B cell (primary cell): ENCODE measurements around the gene CEP112. TPM values are rescaled to one million over a fixed set of nuclear protein-coding genes. Genes with fewer than 3 reads are reported as not detected.

ENCODE experiments used
- ATAC-seq: fragments of 200-7000 bp; cut with Tn5 transposase; one replicate; pipeline ENCODE4 v1.10.0; 2021; ENCODE audit warnings: low read depth, mild to moderate bottlenecking, moderate number of reproducible peaks, moderate library complexity
- CTCF ChIA-PET: fragments of 350-600 bp; sonication (Branson Sonifier 250); formaldehyde crosslinking; loops from one replicate; lab custom pipeline; 2021; ENCODE audit warnings: antibody characterized with exemption, inconsistent platforms; lab: Charles Lee
- POLR2A ChIA-PET: fragments of 350-600 bp; sonication (Branson Sonifier 250); formaldehyde crosslinking; loops from one replicate; lab custom pipeline; 2021; ENCODE audit warnings: antibody characterized with exemption; lab: Charles Lee
- DNase-seq: peaks from one replicate; pipeline ENCODE4 v3.0.0; 2013
- H2AFZ ChIP-seq: 2 replicates; pipeline ENCODE4 v1.6.1; 2012; ENCODE audit warnings: mild to moderate bottlenecking, low read depth, low read length; ENCODE audit not compliant: insufficient read depth, poor library complexity, severe bottlenecking
- H3K27ac ChIP-seq, 2 donors: 1 replicate in 1 of 2; 2 replicates in 1 of 2; pipeline ENCODE4 v1.5.1; 2012 to 2013; ENCODE audit warnings: low read length in 2 of 2, mild to moderate bottlenecking in 2 of 2, moderate library complexity in 1 of 2
- H3K27me3 ChIP-seq, 4 experiments: fragments of 200-600 bp in 1 of 4; sonication (generic) in 1 of 4; replicated peaks in 1 of 4; 1 replicate in 2 of 4; 2 replicates in 2 of 4; pipeline versions ENCODE4 v1.6.1 to v1.7.0; 2013 to 2016; ENCODE audit warnings: low read length in 3 of 4, mild to moderate bottlenecking in 2 of 4, mixed read lengths in 1 of 4, moderate library complexity in 1 of 4; ENCODE audit not compliant: insufficient read depth in 4 of 4, control insufficient read depth in 3 of 4; ENCODE audit errors: control extremely low read depth in 1 of 4
- H3K36me3 ChIP-seq, 2 experiments: replicated peaks in 1 of 2; 1 replicate in 1 of 2; 2 replicates in 1 of 2; pipeline versions ENCODE4 v1.6.1 to v1.7.1; 2013; ENCODE audit warnings: low read length in 1 of 2; ENCODE audit not compliant: insufficient read depth in 2 of 2, control insufficient read depth in 1 of 2; ENCODE audit errors: control extremely low read depth in 1 of 2, extremely low read depth in 1 of 2
- H3K4me1 ChIP-seq, 2 donors: fragments of 200-600 bp in 1 of 2; sonication (generic) in 1 of 2; 1 replicate in 1 of 2; 2 replicates in 1 of 2; pipeline versions ENCODE4 v1.5.1 to v1.6.1; 2013 to 2017; ENCODE audit warnings: low read length in 2 of 2; ENCODE audit not compliant: control insufficient read depth in 2 of 2, insufficient read depth in 2 of 2
- H3K4me2 ChIP-seq: replicated peaks from 2 replicates; pipeline ENCODE3; 2012; ENCODE audit warnings: mild to moderate bottlenecking, low read depth, low read length; ENCODE audit not compliant: poor library complexity, severe bottlenecking
- H3K4me3 ChIP-seq, 5 experiments: fragments of 200-600 bp in 1 of 5; sonication (generic) in 1 of 5; 1 replicate in 3 of 5; 2 replicates in 2 of 5; pipeline versions ENCODE4 v1.5.1 to v1.7.0; 2011 to 2016; ENCODE audit warnings: low read length in 4 of 5, mild to moderate bottlenecking in 4 of 5, low read depth in 2 of 5, control low read depth in 1 of 5, moderate library complexity in 1 of 5; ENCODE audit not compliant: insufficient read depth in 1 of 5; ENCODE audit errors: control extremely low read depth in 1 of 5, extremely low read depth in 1 of 5
- H3K79me2 ChIP-seq: fragments of 200-600 bp; sonication (generic); one replicate; pipeline ENCODE4 v1.6.0; 2016; ENCODE audit warnings: low read length; ENCODE audit not compliant: control insufficient read depth, insufficient read depth
- H3K9ac ChIP-seq: fragments of 200-600 bp; sonication (generic); 2 replicates; pipeline ENCODE4 v1.6.1; 2017; ENCODE audit warnings: mild to moderate bottlenecking, low read length, moderate library complexity
- H3K9me3 ChIP-seq, 3 donors: one replicate each; pipeline versions ENCODE4 v1.6.1 to v1.7.1; 2013; ENCODE audit warnings: low read length in 2 of 3; ENCODE audit not compliant: control insufficient read depth in 2 of 3, insufficient read depth in 1 of 3; ENCODE audit errors: control extremely low read depth in 1 of 3
- H4K20me1 ChIP-seq: 2 replicates; pipeline ENCODE4 v1.6.0; 2012; ENCODE audit warnings: mild to moderate bottlenecking, low read length; ENCODE audit not compliant: insufficient read depth, control insufficient read depth, poor library complexity, severe bottlenecking
- H3K27ac Mint-ChIP-seq: one replicate; pipeline ENCODE4 v1.8.0; 2021; ENCODE audit warnings: mixed read lengths
- H3K27me3 Mint-ChIP-seq: one replicate; pipeline ENCODE4 v1.8.0; 2021; ENCODE audit warnings: mixed read lengths
- H3K4me1 Mint-ChIP-seq: one replicate; pipeline ENCODE4 v1.8.0; 2021; ENCODE audit warnings: mixed read lengths
- H3K4me3 Mint-ChIP-seq: one replicate; pipeline ENCODE4 v1.8.0; 2021; ENCODE audit warnings: mixed read lengths
- H3K9me3 Mint-ChIP-seq: one replicate; pipeline ENCODE4 v1.8.0; 2022; ENCODE audit warnings: mixed read lengths; ENCODE audit not compliant: insufficient read depth
- EZH2 ChIP-seq: IDR thresholded peaks from 2 replicates; pipeline ENCODE4 v1.6.1; 2012; ENCODE audit warnings: borderline replicate concordance, low read depth, mild to moderate bottlenecking, moderate library complexity, low read length; ENCODE audit not compliant: insufficient read depth, poor library complexity, severe bottlenecking
- WGBS: methylation state at CpG from one replicate; pipeline ENCODE4 v1.1.5; 2013; ENCODE audit warnings: missing lambda C conversion rate; ENCODE audit not compliant: insufficient coverage; 5-methylcytosine and 5-hydroxymethylcytosine counted together
- intact Hi-C: fragments of 100-400 bp; cut with micrococcal nuclease; formaldehyde crosslinking; loops from one replicate; pipeline ENCODE4 v1.10.0; 2022
- polyA plus RNA-seq: library from polyadenylated mRNA; depleted of rRNA; stranded (reverse); fragments of >200 nt; gene quantifications from 2 replicates; pipeline ENCODE4 v1.2.3, GENCODE V29; 2012
- total RNA-seq, 2 donors: library from RNA; stranded (reverse); fragments of 120-200 nt in 1 of 2; gene quantifications; 1 replicate in 1 of 2; 2 replicates in 1 of 2; pipeline versions ENCODE4 v1.2.3 to v1.2.4, GENCODE V29; 2013 to 2022
- TF ChIP-seq, protein P1 (sequence below): fragments of 200-600 bp; IDR thresholded peaks from one replicate; pipeline ENCODE4 v1.8.0; 2022; ENCODE audit warnings: antibody characterized with exemption, mild to moderate bottlenecking

Gene CEP112
- total and polyA plus RNA-seq, 2 donors (not counting 1 experiment from before 2014, with no cell fraction given) = 0.57 to 4.6 TPM

- Mint-ChIP-seq H3K27ac (no peak overlapping the region), H3K4me3 (no peak overlapping the region), H3K27me3 (no peaks in the 10 kb centered on the region), H3K4me1 (no peaks in the 10 kb centered on the region), H3K9me3 (no peaks in the 10 kb centered on the region)
- ChIA-PET POLR2A (no interaction called here), CTCF (no interaction called here)
- DNase-seq (no peak), ATAC-seq (no peak)
- no peaks in the 10 kb centered on the region for H4K20me1 ChIP-seq
- H3K79me2 ChIP-seq = no peaks in the 10 kb centered on the region
- peaks cover 0 to 2% (median 0%) of the 10 kb centered on the region in 3 donors for H3K9me3 ChIP-seq
- H3K4me2 ChIP-seq = no peak overlapping the region
- no peaks in the 10 kb centered on the region for H3K27me3 ChIP-seq
- no peaks in the 10 kb centered on the region for H3K36me3 ChIP-seq
- no peak overlapping the region for H3K27ac ChIP-seq
- intact Hi-C loops = no loop called here
- no CpG with 5 or more reads among the region's 1 CpG for WGBS
- no peak for TF ChIP-seq EZH2
- TF ChIP-seq, protein P1, sequence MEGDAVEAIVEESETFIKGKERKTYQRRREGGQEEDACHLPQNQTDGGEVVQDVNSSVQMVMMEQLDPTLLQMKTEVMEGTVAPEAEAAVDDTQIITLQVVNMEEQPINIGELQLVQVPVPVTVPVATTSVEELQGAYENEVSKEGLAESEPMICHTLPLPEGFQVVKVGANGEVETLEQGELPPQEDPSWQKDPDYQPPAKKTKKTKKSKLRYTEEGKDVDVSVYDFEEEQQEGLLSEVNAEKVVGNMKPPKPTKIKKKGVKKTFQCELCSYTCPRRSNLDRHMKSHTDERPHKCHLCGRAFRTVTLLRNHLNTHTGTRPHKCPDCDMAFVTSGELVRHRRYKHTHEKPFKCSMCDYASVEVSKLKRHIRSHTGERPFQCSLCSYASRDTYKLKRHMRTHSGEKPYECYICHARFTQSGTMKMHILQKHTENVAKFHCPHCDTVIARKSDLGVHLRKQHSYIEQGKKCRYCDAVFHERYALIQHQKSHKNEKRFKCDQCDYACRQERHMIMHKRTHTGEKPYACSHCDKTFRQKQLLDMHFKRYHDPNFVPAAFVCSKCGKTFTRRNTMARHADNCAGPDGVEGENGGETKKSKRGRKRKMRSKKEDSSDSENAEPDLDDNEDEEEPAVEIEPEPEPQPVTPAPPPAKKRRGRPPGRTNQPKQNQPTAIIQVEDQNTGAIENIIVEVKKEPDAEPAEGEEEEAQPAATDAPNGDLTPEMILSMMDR = no peak
- no peaks in the 10 kb centered on the region for H3K4me1 ChIP-seq
- no peak overlapping the region for H3K4me3 ChIP-seq
- H2AFZ ChIP-seq = no peak overlapping the region
- no peak overlapping the region for H3K9ac ChIP-seq
Observed at GRCh38 chr17:65942592-65942991, 249.3 kb downstream of the CEP112 start.

DNA sequence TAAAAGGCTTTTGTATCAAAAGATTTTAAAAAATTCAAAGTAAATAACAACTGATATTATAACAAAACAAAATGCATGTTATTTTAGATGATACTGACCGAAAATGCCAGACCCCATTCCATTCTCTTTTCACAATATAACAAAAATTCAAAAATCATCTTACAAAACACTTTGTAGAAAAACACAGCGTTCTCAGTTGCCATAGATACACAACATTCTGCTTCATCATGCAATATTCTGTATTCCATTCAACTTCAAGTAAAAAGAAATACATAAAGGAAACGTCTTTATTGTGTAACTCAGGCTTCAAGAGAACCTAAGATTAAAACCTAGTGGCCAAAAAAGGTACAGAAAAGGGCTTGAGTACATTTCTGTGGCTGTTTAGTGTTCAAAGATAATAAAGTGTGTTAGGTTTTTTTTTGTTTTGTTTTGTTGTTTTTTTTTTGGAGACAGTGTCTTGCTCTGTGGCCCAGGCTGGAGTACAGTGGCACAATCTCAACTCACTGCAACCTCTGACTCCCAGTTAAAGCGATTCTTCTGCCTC is 250.5 kb downstream of the CEP112 start:
- H4K20me1 ChIP-seq = no peaks in the 10 kb centered on the region
- H3K27ac Mint-ChIP-seq = no peak overlapping the region
- H3K27ac ChIP-seq = no peak overlapping the region
- no peaks in the 10 kb centered on the region for H3K36me3 ChIP-seq
- H3K79me2 ChIP-seq = no peaks in the 10 kb centered on the region
- DNase-seq (no peak), ATAC-seq (no peak)
- CTCF ChIA-PET = no interaction called here
- POLR2A ChIA-PET = no interaction called here
- H3K4me1 ChIP-seq = no peaks in the 10 kb centered on the region
- H3K27me3 Mint-ChIP-seq = no peaks in the 10 kb centered on the region
- peaks cover 0 to 2% (median 0%) of the 10 kb centered on the region in 3 donors for H3K9me3 ChIP-seq
- no peak overlapping the region for H3K4me2 ChIP-seq
- intact Hi-C loops = no loop called here
- H3K4me1 Mint-ChIP-seq = no peaks in the 10 kb centered on the region
- no peaks in the 10 kb centered on the region for H3K27me3 ChIP-seq
- no peaks in the 10 kb centered on the region for H3K9me3 Mint-ChIP-seq
- no peak overlapping the region for H2AFZ ChIP-seq
- WGBS = 92% methylated on average over 2 of the region's 4 CpGs
- H3K4me3 ChIP-seq = no peak overlapping the region
- H3K9ac ChIP-seq = no peak overlapping the region
- H3K4me3 Mint-ChIP-seq = no peak overlapping the region
- TF ChIP-seq, protein P1 = no peak
- TF ChIP-seq EZH2 = no peak
